Activated naive CD4-positive, alpha-beta T cell treated with anti-CD3 and anti-CD28 coated beads, Interleukin-2, amount 50 U/mL, for 16 hours (primary cell): ENCODE results near the gene PCBD1.
"Not testable (repeated sequence)": the region's sequence is repeated elsewhere in the genome, so short reads cannot be mapped to it uniquely, and the experiment has no call there.

Experiments
- DNase-seq: peaks from one replicate; pipeline ENCODE4 v3.0.0-alpha.2; 2020

PCBD1 gene

DNA sequence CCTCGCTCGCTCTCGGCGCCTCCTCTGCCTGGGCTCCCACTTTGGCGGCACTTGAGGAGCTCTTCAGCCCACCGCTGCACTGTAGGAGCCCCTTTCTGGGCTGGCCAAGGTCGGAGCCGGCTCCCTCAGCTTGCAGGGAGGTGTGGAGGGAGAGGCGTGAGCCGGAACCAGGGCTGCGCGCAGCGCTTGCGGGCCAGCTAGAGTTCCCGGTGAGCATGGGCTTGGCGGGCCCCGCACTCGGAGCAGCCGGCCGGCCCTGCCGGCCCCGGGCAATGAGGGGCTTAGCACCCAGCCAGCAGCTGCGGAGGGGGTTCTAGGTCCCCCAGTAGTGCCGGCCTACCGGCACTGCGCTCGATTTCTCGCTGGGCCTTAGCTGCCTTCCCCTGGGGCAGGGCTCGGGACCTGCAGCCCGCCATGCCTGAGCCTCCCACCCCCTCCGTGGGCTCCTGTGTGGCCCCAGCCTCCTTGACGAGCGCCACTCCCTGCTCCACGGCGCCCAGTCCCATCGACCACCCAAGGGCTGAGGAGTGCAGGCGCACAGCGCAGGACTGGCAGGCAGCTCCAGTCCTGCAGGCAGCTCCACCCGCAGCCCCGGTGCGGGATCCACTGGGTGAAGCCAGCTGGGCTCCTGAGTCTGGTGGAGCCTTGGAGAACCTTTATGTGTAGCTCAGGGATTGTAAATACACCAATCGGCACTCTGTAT lies 26.7 kb downstream of the PCBD1 start:
- DNase-seq = not testable (repeated sequence)

DNA sequence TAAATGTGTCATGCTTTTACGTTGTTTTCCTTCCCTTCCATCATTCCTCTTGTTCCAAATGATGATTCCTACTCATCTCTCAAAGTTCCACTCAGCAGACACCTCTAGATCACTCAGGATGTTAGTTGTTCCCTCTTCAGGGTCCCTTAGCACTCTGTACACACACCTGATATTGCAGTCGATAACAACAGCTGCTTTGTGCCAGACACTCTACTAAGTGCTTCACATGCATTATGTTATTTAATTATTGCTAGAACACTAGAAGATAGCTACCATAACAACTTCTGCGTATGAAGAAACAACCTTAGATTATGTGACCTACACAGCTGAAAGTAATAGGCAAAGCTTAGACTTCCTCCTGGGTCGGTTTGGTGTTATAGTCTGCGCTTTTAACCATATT lies 29.6 kb downstream of the PCBD1 start:
- DNase-seq = no peak

DNA sequence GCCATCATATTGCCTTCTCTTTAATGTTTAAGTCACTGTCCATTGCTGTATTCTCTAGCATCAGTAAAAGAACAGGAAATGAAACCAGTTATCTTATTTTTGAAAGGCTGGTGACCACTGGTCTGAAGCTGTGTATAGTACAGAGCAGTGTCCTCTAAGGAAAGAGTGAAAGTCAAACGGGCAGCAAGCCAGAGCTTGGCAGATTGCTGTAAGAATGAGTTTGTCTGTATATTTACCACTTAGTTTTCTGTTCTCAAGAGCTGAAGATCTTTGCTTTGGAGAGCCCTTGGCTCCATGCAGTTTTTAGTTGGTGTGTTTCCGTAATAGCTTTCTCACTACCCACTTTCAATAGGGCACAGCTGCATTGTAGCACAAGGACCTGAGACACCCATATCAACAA lies 31.9 kb downstream of the PCBD1 start:
- no peak for DNase-seq

- no peak for DNase-seq
Observed at GRCh38 chr10:70853457-70853856, 34.9 kb downstream of the PCBD1 start.

DNA sequence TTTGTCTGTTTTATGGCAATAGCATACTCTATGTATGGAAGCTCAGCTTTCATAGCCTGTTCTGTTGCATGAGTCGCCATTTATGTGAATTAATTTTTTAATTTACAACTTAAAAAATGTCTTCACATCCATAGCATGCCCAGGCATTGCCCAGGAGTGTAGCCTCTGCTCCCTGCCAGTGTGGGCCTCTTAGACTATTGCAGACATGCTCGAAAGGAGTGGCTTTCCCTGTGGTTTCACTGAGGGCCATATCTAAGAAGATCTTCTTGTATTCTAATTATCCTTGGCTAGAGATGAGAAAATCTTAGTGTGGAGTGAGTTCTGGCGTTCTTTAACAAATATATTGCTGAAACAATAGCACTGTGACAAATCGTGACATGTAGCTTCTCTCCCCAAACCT lies 35.3 kb downstream of the PCBD1 start:
- DNase-seq = no peak

GRCh38 chr10:70851597-70852475 lies 36.5 kb downstream of the PCBD1 start:
- DNase-seq = no peak

DNA sequence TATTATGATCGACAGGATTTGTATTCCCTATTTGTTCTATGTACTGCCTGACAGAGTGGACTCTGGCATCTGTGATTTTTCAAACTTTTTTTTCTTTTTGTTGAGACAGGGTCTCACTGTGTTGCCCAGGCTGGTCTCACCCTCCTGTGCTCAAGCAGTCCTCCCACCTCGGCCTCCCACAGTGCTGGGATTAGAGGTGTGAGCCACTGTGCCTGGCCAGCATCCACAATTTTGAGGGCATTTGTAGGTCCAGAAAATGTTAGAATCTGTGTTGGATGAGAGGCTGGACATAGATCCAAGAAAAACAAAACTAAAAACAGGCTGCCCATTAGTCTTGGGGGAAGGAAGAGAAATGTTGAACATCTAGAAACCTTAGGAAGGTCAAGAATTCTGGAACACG lies 38.3 kb downstream of the PCBD1 start:
- no peak for DNase-seq

DNA sequence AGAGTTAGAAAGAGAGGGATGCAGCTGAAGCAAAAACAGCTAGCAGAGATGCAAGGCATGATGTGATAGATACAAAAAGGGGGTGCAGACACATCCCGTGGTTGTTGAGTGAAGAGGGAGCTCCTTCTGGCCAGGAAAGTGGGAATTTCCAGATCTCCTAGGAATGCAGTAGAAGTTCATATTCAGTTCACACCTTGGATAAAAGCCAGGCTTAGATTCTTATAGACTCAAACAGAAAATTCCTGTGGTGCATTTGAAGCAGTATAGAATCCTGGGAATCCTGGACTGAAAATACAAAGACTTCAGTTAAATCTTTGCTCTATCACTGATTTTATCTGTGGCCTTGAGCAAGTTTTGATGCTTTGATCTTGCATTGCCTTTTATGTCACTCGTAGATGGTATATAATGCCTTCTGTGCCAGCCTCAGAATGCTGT lies 38.8 kb downstream of the PCBD1 start:
- no peak for DNase-seq

- DNase-seq = no peak
Observed at GRCh38 chr10:70847659-70848360, 40.6 kb downstream of the PCBD1 start.

- no peak for DNase-seq
Observed at GRCh38 chr10:70846795-70847194, 41.6 kb downstream of the PCBD1 start.

DNA sequence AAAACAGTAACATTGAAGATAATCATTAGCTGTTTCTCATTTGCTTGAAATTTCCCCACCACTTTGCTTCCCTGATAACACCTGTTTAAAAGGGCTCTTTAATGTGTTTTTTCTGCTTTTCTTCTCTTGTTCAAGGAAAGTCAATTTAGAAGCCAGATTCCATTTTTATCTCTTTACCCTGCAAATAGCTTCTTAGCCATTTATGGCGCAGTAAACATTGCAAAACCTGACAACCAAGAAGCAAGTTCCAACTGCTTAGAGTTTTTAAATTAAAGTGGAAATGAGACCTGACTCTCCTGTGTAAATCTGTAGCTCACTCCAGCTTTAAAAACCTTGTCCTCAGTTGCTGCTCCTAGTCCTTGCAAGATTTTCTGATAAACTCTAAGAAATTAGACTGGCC lies 42.5 kb downstream of the PCBD1 start:
- DNase-seq = no peak

- DNase-seq = no peak
Observed at GRCh38 chr10:70845256-70845655, 43.1 kb downstream of the PCBD1 start.

GRCh38 chr10:70843776-70844489 lies 44.4 kb downstream of the PCBD1 start:
- DNase-seq = no peak

DNA sequence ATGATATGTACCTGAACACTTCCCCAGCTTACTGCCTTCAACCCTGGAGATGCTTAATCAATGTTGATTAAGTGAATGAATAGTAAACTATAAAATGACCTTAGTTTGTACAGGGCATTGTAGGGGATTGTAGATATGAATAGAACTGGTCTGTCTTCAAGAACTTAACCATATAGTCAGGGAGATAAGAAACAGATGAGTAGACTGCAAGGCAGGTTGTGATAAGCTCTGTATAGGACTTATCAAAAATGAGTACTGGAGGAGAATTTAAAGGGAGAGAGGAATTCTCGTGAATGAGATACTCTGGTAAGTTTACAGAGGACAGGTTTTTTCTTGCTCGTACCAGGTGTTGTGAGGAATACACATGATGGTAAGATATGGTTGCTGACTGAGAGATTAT lies 45.0 kb downstream of the PCBD1 start:
- DNase-seq = no peak

GRCh38 chr10:70840836-70841235 lies 47.5 kb downstream of the PCBD1 start:
- no peak for DNase-seq

DNA sequence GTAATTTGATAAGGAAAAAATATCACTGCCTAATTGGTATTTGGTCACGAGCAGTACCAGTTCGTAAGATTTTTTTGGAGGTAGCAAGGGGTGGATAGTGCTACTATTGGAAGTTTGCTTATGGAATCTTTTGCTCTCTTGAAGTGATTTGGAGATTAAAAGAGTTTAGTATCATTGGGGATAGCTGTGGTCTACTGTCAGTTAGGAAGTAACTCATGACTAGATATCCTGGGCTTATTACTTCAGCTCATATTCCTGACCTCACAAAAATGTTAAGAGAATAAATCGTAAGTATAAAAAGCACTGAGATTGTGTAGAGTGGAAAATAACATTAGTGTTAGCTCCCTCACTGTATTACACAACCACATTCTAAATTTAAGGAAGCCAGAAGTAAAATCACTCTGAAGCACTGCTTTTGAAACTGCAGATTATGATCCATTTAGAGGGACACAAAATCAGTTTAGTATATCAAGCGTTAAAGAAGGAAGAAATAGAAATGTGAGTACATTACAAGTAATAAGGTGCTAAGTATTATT lies 50.0 kb downstream of the PCBD1 start:
- DNase-seq = no peak

DNA sequence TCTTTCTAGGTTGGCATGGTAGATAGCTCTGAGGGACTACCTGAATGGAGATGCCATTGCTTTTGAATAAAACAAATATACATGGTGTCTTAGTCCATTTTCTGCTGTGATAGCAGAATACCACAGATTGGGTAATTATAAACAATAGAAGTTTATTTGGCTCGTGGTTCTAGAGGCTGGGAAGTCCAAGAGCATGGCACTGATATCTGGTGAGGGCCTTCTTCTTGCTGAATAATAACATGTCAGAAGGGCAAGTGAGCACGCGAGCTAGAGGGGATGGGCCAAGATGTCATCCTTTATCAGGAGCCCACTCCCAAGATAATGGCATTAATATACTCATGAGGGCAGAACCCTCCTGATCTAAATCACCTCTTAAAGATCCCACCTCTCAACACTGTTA lies 50.7 kb downstream of the PCBD1 start:
- no peak for DNase-seq

DNA sequence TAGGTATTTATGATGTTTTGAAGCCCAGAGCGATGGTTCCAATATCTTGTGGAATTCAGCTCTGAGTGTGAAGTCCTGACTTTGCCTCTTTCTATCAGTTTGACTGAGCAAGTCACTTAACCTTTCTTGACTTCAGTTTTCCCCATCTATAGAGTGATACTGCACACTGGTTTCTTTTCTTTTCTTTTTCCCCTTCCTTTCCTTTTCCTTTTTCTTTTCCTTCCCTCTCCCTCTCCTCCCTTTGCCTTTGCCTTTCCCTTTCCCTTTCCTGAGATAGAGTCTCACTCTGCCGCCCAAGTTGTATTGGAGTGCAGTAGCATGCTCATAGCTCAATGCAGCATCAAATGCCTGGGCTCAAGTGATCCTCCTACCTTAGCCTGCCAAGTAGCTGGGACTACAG lies 52.0 kb downstream of the PCBD1 start:
- no peak for DNase-seq

- no peak for DNase-seq
Observed at GRCh38 chr10:70834441-70835151, 53.8 kb downstream of the PCBD1 start.

DNA sequence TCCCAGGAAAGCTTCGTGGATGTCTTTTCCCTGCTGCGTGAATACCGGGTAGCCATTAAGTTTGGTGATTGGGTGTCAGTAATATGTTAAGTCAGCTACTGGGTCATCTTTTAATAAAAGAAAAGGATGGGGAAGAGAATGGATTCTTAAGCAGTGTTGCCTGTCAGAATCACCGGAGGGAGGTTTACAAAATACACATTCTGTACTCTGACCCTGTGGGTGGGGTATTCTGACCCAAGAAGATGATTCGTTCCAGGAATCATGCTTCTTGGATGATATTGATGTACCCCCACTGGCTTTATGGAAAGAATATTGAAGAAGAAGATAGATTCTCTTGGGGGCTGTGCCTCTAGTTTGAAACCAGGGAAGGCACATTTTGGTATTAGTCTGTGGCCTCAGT lies 54.3 kb downstream of the PCBD1 start:
- DNase-seq = no peak

- DNase-seq = no peak
Observed at GRCh38 chr10:70833601-70834000, 54.8 kb downstream of the PCBD1 start.
